B cell (primary cell): ENCODE measurements around the gene PDZD8. TPM values are rescaled to one million over a fixed set of nuclear protein-coding genes. Genes with fewer than 3 reads are reported as not detected.

Source experiments
- ATAC-seq: fragments of 200-7000 bp; cut with Tn5 transposase; one replicate; pipeline ENCODE4 v1.10.0; 2021; ENCODE audit warnings: low read depth, mild to moderate bottlenecking, moderate number of reproducible peaks, moderate library complexity
- CTCF ChIA-PET: fragments of 350-600 bp; sonication (Branson Sonifier 250); formaldehyde crosslinking; loops from one replicate; lab custom pipeline; 2021; ENCODE audit warnings: antibody characterized with exemption, inconsistent platforms; lab: Charles Lee
- POLR2A ChIA-PET: fragments of 350-600 bp; sonication (Branson Sonifier 250); formaldehyde crosslinking; loops from one replicate; lab custom pipeline; 2021; ENCODE audit warnings: antibody characterized with exemption; lab: Charles Lee
- DNase-seq: peaks from one replicate; pipeline ENCODE4 v3.0.0; 2013
- H2AFZ ChIP-seq: 2 replicates; pipeline ENCODE4 v1.6.1; 2012; ENCODE audit warnings: mild to moderate bottlenecking, low read depth, low read length; ENCODE audit not compliant: insufficient read depth, poor library complexity, severe bottlenecking
- H3K27ac ChIP-seq, 2 donors: 1 replicate in 1 of 2; 2 replicates in 1 of 2; pipeline ENCODE4 v1.5.1; 2012 to 2013; ENCODE audit warnings: low read length in 2 of 2, mild to moderate bottlenecking in 2 of 2, moderate library complexity in 1 of 2
- H3K27me3 ChIP-seq, 4 experiments: fragments of 200-600 bp in 1 of 4; sonication (generic) in 1 of 4; replicated peaks in 1 of 4; 1 replicate in 2 of 4; 2 replicates in 2 of 4; pipeline versions ENCODE4 v1.6.1 to v1.7.0; 2013 to 2016; ENCODE audit warnings: low read length in 3 of 4, mild to moderate bottlenecking in 2 of 4, mixed read lengths in 1 of 4, moderate library complexity in 1 of 4; ENCODE audit not compliant: insufficient read depth in 4 of 4, control insufficient read depth in 3 of 4; ENCODE audit errors: control extremely low read depth in 1 of 4
- H3K36me3 ChIP-seq, 2 experiments: replicated peaks in 1 of 2; 1 replicate in 1 of 2; 2 replicates in 1 of 2; pipeline versions ENCODE4 v1.6.1 to v1.7.1; 2013; ENCODE audit warnings: low read length in 1 of 2; ENCODE audit not compliant: insufficient read depth in 2 of 2, control insufficient read depth in 1 of 2; ENCODE audit errors: control extremely low read depth in 1 of 2, extremely low read depth in 1 of 2
- H3K4me1 ChIP-seq, 2 donors: fragments of 200-600 bp in 1 of 2; sonication (generic) in 1 of 2; 1 replicate in 1 of 2; 2 replicates in 1 of 2; pipeline versions ENCODE4 v1.5.1 to v1.6.1; 2013 to 2017; ENCODE audit warnings: low read length in 2 of 2; ENCODE audit not compliant: control insufficient read depth in 2 of 2, insufficient read depth in 2 of 2
- H3K4me2 ChIP-seq: replicated peaks from 2 replicates; pipeline ENCODE3; 2012; ENCODE audit warnings: mild to moderate bottlenecking, low read depth, low read length; ENCODE audit not compliant: poor library complexity, severe bottlenecking
- H3K4me3 ChIP-seq, 5 experiments: fragments of 200-600 bp in 1 of 5; sonication (generic) in 1 of 5; 1 replicate in 3 of 5; 2 replicates in 2 of 5; pipeline versions ENCODE4 v1.5.1 to v1.7.0; 2011 to 2016; ENCODE audit warnings: low read length in 4 of 5, mild to moderate bottlenecking in 4 of 5, low read depth in 2 of 5, control low read depth in 1 of 5, moderate library complexity in 1 of 5; ENCODE audit not compliant: insufficient read depth in 1 of 5; ENCODE audit errors: control extremely low read depth in 1 of 5, extremely low read depth in 1 of 5
- H3K79me2 ChIP-seq: fragments of 200-600 bp; sonication (generic); one replicate; pipeline ENCODE4 v1.6.0; 2016; ENCODE audit warnings: low read length; ENCODE audit not compliant: control insufficient read depth, insufficient read depth
- H3K9ac ChIP-seq: fragments of 200-600 bp; sonication (generic); 2 replicates; pipeline ENCODE4 v1.6.1; 2017; ENCODE audit warnings: mild to moderate bottlenecking, low read length, moderate library complexity
- H3K9me3 ChIP-seq, 3 donors: one replicate each; pipeline versions ENCODE4 v1.6.1 to v1.7.1; 2013; ENCODE audit warnings: low read length in 2 of 3; ENCODE audit not compliant: control insufficient read depth in 2 of 3, insufficient read depth in 1 of 3; ENCODE audit errors: control extremely low read depth in 1 of 3
- H4K20me1 ChIP-seq: 2 replicates; pipeline ENCODE4 v1.6.0; 2012; ENCODE audit warnings: mild to moderate bottlenecking, low read length; ENCODE audit not compliant: insufficient read depth, control insufficient read depth, poor library complexity, severe bottlenecking
- H3K27ac Mint-ChIP-seq: one replicate; pipeline ENCODE4 v1.8.0; 2021; ENCODE audit warnings: mixed read lengths
- H3K27me3 Mint-ChIP-seq: one replicate; pipeline ENCODE4 v1.8.0; 2021; ENCODE audit warnings: mixed read lengths
- H3K4me1 Mint-ChIP-seq: one replicate; pipeline ENCODE4 v1.8.0; 2021; ENCODE audit warnings: mixed read lengths
- H3K4me3 Mint-ChIP-seq: one replicate; pipeline ENCODE4 v1.8.0; 2021; ENCODE audit warnings: mixed read lengths
- H3K9me3 Mint-ChIP-seq: one replicate; pipeline ENCODE4 v1.8.0; 2022; ENCODE audit warnings: mixed read lengths; ENCODE audit not compliant: insufficient read depth
- EZH2 ChIP-seq: IDR thresholded peaks from 2 replicates; pipeline ENCODE4 v1.6.1; 2012; ENCODE audit warnings: borderline replicate concordance, low read depth, mild to moderate bottlenecking, moderate library complexity, low read length; ENCODE audit not compliant: insufficient read depth, poor library complexity, severe bottlenecking
- WGBS: methylation state at CpG from one replicate; pipeline ENCODE4 v1.1.5; 2013; ENCODE audit warnings: missing lambda C conversion rate; ENCODE audit not compliant: insufficient coverage; 5-methylcytosine and 5-hydroxymethylcytosine counted together
- intact Hi-C: fragments of 100-400 bp; cut with micrococcal nuclease; formaldehyde crosslinking; loops from one replicate; pipeline ENCODE4 v1.10.0; 2022
- polyA plus RNA-seq: library from polyadenylated mRNA; depleted of rRNA; stranded (reverse); fragments of >200 nt; gene quantifications from 2 replicates; pipeline ENCODE4 v1.2.3, GENCODE V29; 2012
- total RNA-seq, 2 donors: library from RNA; stranded (reverse); fragments of 120-200 nt in 1 of 2; gene quantifications; 1 replicate in 1 of 2; 2 replicates in 1 of 2; pipeline versions ENCODE4 v1.2.3 to v1.2.4, GENCODE V29; 2013 to 2022
- TF ChIP-seq, protein P1 (sequence below): fragments of 200-600 bp; IDR thresholded peaks from one replicate; pipeline ENCODE4 v1.8.0; 2022; ENCODE audit warnings: antibody characterized with exemption, mild to moderate bottlenecking

PDZD8 gene
- total and polyA plus RNA-seq, 2 donors (not counting 1 experiment from before 2014, with no cell fraction given) = 4.9 to 13.2 TPM

DNA sequence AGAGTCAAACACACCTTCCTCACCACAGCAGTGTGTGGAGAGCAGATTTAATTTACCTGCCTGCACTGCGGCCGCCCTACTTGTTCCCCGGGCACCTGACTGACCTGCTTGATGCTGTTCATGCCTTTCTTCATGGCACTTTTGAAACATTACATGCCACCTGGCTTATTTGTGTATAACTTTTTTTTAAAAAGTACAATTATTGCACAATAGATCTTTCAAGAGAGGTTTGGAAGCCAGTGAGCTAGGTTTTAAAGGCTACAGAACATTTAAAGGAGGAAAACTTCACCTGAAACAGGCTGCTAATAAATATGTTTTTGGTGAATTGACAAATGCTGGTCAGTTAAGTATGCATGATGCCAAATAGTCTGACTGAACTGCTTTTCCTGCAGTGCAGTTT is 101.3 kb downstream of the PDZD8 start:
- no peak overlapping the region for H3K4me3 Mint-ChIP-seq
- H3K9me3 Mint-ChIP-seq = no peaks in the 10 kb centered on the region
- no peaks in the 10 kb centered on the region for H3K79me2 ChIP-seq
- no peaks in the 10 kb centered on the region for H3K9me3 ChIP-seq
- WGBS = no CpG with 5 or more reads among the region's 3 CpGs
- no peak overlapping the region for H3K27ac Mint-ChIP-seq
- no peaks in the 10 kb centered on the region for H3K4me1 Mint-ChIP-seq
- no peaks in the 10 kb centered on the region for H3K27me3 ChIP-seq
- H3K4me3 ChIP-seq = no peak overlapping the region
- no peak overlapping the region for H3K27ac ChIP-seq
- ChIA-PET CTCF (no interaction called here), POLR2A (no interaction called here)
- H3K27me3 Mint-ChIP-seq = no peaks in the 10 kb centered on the region
- no peak overlapping the region for H3K9ac ChIP-seq
- no peaks in the 10 kb centered on the region for H4K20me1 ChIP-seq
- no peaks in the 10 kb centered on the region for H3K36me3 ChIP-seq
- H3K4me1 ChIP-seq = no peaks in the 10 kb centered on the region
- H2AFZ ChIP-seq = no peak overlapping the region
- intact Hi-C loops = no loop called here
- TF ChIP-seq, protein P1, sequence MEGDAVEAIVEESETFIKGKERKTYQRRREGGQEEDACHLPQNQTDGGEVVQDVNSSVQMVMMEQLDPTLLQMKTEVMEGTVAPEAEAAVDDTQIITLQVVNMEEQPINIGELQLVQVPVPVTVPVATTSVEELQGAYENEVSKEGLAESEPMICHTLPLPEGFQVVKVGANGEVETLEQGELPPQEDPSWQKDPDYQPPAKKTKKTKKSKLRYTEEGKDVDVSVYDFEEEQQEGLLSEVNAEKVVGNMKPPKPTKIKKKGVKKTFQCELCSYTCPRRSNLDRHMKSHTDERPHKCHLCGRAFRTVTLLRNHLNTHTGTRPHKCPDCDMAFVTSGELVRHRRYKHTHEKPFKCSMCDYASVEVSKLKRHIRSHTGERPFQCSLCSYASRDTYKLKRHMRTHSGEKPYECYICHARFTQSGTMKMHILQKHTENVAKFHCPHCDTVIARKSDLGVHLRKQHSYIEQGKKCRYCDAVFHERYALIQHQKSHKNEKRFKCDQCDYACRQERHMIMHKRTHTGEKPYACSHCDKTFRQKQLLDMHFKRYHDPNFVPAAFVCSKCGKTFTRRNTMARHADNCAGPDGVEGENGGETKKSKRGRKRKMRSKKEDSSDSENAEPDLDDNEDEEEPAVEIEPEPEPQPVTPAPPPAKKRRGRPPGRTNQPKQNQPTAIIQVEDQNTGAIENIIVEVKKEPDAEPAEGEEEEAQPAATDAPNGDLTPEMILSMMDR = no peak
- no peak for TF ChIP-seq EZH2
- ATAC-seq = no peak
- no peak for DNase-seq
- no peak overlapping the region for H3K4me2 ChIP-seq

DNA sequence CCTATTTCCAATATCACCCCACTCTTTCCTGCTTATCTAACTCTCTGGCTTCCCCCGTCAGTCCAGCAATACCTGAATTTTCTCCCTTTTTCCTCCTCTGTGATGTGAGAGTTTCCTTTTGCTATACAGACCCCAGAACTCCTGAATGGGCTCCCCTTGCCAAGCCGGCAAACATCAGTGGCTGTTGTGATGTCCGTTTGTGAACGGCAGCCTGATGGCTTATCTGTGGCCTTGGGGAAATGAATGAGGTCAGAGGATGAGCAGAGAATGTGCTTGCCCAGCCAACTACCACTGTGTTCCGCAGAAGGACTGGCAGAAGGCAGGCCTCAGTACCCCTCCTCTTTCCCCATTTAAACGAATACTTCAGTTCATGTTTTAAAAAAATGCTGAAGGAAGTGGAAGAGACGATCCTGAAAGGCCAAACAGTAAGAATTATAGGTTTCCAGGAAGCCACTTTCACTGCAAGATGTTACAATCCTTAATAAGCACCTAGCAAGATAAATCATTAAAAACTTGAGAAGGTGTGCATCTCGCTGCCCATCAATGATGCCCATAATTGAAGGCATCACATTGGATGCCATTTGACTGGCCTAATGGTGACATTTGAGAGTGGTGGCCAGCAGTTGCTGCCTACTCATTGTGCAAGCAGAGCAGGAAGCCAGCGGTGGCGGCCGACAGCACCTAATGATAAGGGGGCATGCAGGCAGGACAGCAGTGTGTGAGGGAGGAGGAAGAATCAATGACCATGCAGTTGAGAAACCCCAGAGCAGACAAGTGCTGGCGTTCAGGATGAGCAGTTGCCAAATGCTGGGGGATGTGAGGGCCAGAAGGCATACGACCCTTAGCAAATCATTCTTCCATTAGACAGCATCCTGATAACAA is 102.8 kb downstream of the PDZD8 start:
- no peak for TF ChIP-seq EZH2
- Histone ChIP-seq H3K27ac (no peak overlapping the region), H3K79me2 (no peaks in the 10 kb centered on the region), H3K4me3 (no peak overlapping the region), H3K27me3 (no peaks in the 10 kb centered on the region), H3K4me1 (no peaks in the 10 kb centered on the region), H3K9me3 (peaks cover 0 to 2% (median 0%) of the 10 kb centered on the region in 3 donors), H3K4me2 (no peak overlapping the region), H2AFZ (no peak overlapping the region), H3K9ac (no peak overlapping the region), H4K20me1 (no peaks in the 10 kb centered on the region), H3K36me3 (no peaks in the 10 kb centered on the region)
- Mint-ChIP-seq H3K27me3 (no peaks in the 10 kb centered on the region), H3K27ac (no peak overlapping the region), H3K9me3 (no peaks in the 10 kb centered on the region), H3K4me3 (no peak overlapping the region), H3K4me1 (no peaks in the 10 kb centered on the region)
- ChIA-PET POLR2A (no interaction called here), CTCF (no interaction called here)
- DNase-seq (no peak), ATAC-seq (no peak)
- intact Hi-C loops = no loop called here
- 97% methylated on average over 5 of the region's 13 CpGs for WGBS
